ENCODE data around the gene PLIN3.
"Not testable (repeated sequence)": the region's sequence is repeated elsewhere in the genome, so short reads cannot be mapped to it uniquely, and the experiment has no call there.

- not testable (repeated sequence) for TF ChIP-seq CTCF (IDR thresholded peaks at IDR 0.05; ENCODE audit: poor library complexity); EZH2phosphoT487 (IDR thresholded peaks at IDR 0.05; ENCODE audit: low read depth, severe bottlenecking, unreplicated experiment); EZH2 (IDR thresholded peaks at IDR 0.05; ENCODE audit: borderline replicate concordance)
Observed at GRCh38 chr19:4831979-4832340, 35.5 kb downstream of the PLIN3 start.

All from hepatocyte (in vitro differentiated cells).